Esophagus muscularis mucosa (tissue), 4 donors: ENCODE data around the gene CFAP54. TPM values are rescaled to one million over a fixed set of nuclear protein-coding genes. Genes with fewer than 3 reads are reported as not detected.

Experiments used
- DNase-seq: peaks from one replicate; pipeline ENCODE4 v3.0.0-alpha.2; 2017; ENCODE audit errors: extremely low spot score
- H3K27ac ChIP-seq, 4 donors: fragments of 200-600 bp; sonication (generic); replicated peaks in 1 of 4; 1 replicate in 3 of 4; 2 replicates in 1 of 4; pipeline ENCODE4 v1.5.1; 2016 to 2019; ENCODE audit warnings: mild to moderate bottlenecking in 1 of 4
- H3K27me3 ChIP-seq, 4 donors: fragments of 200-600 bp; sonication (generic); one replicate each; pipeline versions ENCODE4 v1.5.1 to v1.6.0; 2016 to 2019
- H3K36me3 ChIP-seq, 4 donors: fragments of 200-600 bp; sonication (generic); one replicate each; pipeline ENCODE4 v1.5.1; 2016 to 2019
- H3K4me1 ChIP-seq, 4 donors: fragments of 200-600 bp; sonication (generic); one replicate each; pipeline ENCODE4 v1.5.1; 2016 to 2019
- H3K4me3 ChIP-seq, 4 donors: fragments of 200-600 bp; sonication (generic); 1 replicate in 2 of 4; 2 replicates in 2 of 4; pipeline ENCODE4 v1.5.1; 2016 to 2019; ENCODE audit warnings: mild to moderate bottlenecking in 4 of 4, moderate library complexity in 1 of 4
- H3K9me3 ChIP-seq, 4 donors: fragments of 200-600 bp; sonication (generic); 1 replicate in 3 of 4; 2 replicates in 1 of 4; pipeline ENCODE4 v1.5.1; 2016 to 2019
- CTCF ChIP-seq, 3 experiments: fragments of 200-600 bp in 2 of 3; fragments of 450-650 bp in 1 of 3; sonication (generic) in 2 of 3; IDR thresholded peaks; one replicate each; pipeline ENCODE4 v1.5.1; 2017 to 2019; ENCODE audit warnings: antibody characterized with exemption in 3 of 3, mild to moderate bottlenecking in 2 of 3, moderate library complexity in 1 of 3
- EP300 ChIP-seq: sonication (generic); formaldehyde crosslinking; IDR thresholded peaks from one replicate; pipeline ENCODE4 v1.6.1; 2017; ENCODE audit warnings: antibody characterized with exemption
- POLR2A ChIP-seq: fragments of 450-650 bp; IDR thresholded peaks from one replicate; pipeline ENCODE4 v1.6.1; 2017; ENCODE audit warnings: antibody characterized with exemption, moderate library complexity, mild to moderate bottlenecking, low read depth
- POLR2AphosphoS5 ChIP-seq, 2 donors: sonication (generic); formaldehyde crosslinking; IDR thresholded peaks; one replicate each; pipeline ENCODE4 v1.6.1; 2017; ENCODE audit warnings: antibody characterized with exemption in 2 of 2
- WGBS: methylation state at CpG from one replicate; pipeline ENCODE4 v1.1.5; 2018; 5-methylcytosine and 5-hydroxymethylcytosine counted together
- intact Hi-C: fragments of 100-400 bp; cut with DNase I; formaldehyde crosslinking; loops from one replicate; pipeline ENCODE4 v1.15.1; 2023
- total RNA-seq, 4 donors: library from RNA; depleted of rRNA; stranded (reverse); fragments of >200 nt; gene quantifications; one replicate each; pipeline versions ENCODE4 v1.1.0 to v1.2.1, GENCODE V29; 2016

CFAP54 gene
- total RNA-seq, 4 donors from 2014 or later = 3.0 to 5.8 (median 4.3) TPM

- intact Hi-C loops = no loop called here
- 52% methylated on average over 1 of the region's 1 CpG for WGBS
- no peaks in the 10 kb centered on the region for H3K9me3 ChIP-seq
- no peaks in the 10 kb centered on the region for H3K27me3 ChIP-seq
- no peak for TF ChIP-seq EP300
- no peak for TF ChIP-seq POLR2AphosphoS5 (IDR thresholded peaks at IDR 0.05)
- no peak for TF ChIP-seq CTCF (IDR thresholded peaks at IDR 0.05)
- H3K4me3 ChIP-seq = no peak overlapping the region
- H3K4me1 ChIP-seq = no peaks in the 10 kb centered on the region
- DNase-seq = no peak
- H3K36me3 ChIP-seq = peaks cover 0 to 17% (median 6%) of the 10 kb centered on the region in 4 donors
- no peak overlapping the region for H3K27ac ChIP-seq
These were observed 36.7 kb downstream of the CFAP54 start for GRCh38 chr12:96526110-96526509.

GRCh38 chr12:96529912-96530311, 40.5 kb downstream of the CFAP54 start:
- no peak for DNase-seq
- H3K9me3 ChIP-seq = no peaks in the 10 kb centered on the region
- WGBS = 87% methylated on average over 7 of the region's 7 CpGs
- H3K27me3 ChIP-seq = no peaks in the 10 kb centered on the region
- peaks cover 0 to 4% (median 2%) of the 10 kb centered on the region in 4 donors for H3K36me3 ChIP-seq
- intact Hi-C loops = no loop called here
- no peaks in the 10 kb centered on the region for H3K4me1 ChIP-seq
- TF ChIP-seq POLR2A (no peak), POLR2AphosphoS5 (IDR thresholded peaks at IDR 0.05) (no peak), CTCF (IDR thresholded peaks at IDR 0.05) (no peak), EP300 (no peak)
- no peak overlapping the region for H3K4me3 ChIP-seq
- H3K27ac ChIP-seq = no peak overlapping the region

- Histone ChIP-seq H3K4me3 (no peak overlapping the region), H3K4me1 (no peaks in the 10 kb centered on the region), H3K27me3 (no peaks in the 10 kb centered on the region), H3K36me3 (peaks cover 0 to 7% (median 2%) of the 10 kb centered on the region in 4 donors), H3K9me3 (no peaks in the 10 kb centered on the region), H3K27ac (no peak overlapping the region)
- TF ChIP-seq POLR2AphosphoS5 (IDR thresholded peaks at IDR 0.05) = no peak
- no peak for TF ChIP-seq EP300
- DNase-seq = no peak
- intact Hi-C loops = no loop called here
- WGBS = 71% methylated on average over 4 of the region's 4 CpGs
These were observed 45.0 kb downstream of the CFAP54 start for GRCh38 chr12:96534339-96534738.

GRCh38 chr12:96548384-96548783, 59.0 kb downstream of the CFAP54 start:
- no peak overlapping the region for H3K27ac ChIP-seq
- no peaks in the 10 kb centered on the region for H3K4me1 ChIP-seq
- intact Hi-C loops = no loop called here
- WGBS = 36% methylated on average over 2 of the region's 2 CpGs
- no peak overlapping the region for H3K4me3 ChIP-seq
- TF ChIP-seq CTCF (IDR thresholded peaks at IDR 0.05) (no peak), POLR2AphosphoS5 (IDR thresholded peaks at IDR 0.05) (no peak), EP300 (no peak), POLR2A (no peak)
- DNase-seq = no peak
- no peaks in the 10 kb centered on the region for H3K27me3 ChIP-seq
- no peaks in the 10 kb centered on the region for H3K9me3 ChIP-seq
- H3K36me3 ChIP-seq = no peaks in the 10 kb centered on the region

- Histone ChIP-seq H3K9me3 (no peaks in the 10 kb centered on the region), H3K4me3 (no peak overlapping the region), H3K27me3 (no peaks in the 10 kb centered on the region), H3K4me1 (no peaks in the 10 kb centered on the region), H3K36me3 (no peaks in the 10 kb centered on the region), H3K27ac (no peak overlapping the region)
- WGBS = 60% methylated on average over 2 of the region's 2 CpGs
- DNase-seq = no peak
- intact Hi-C loops = no loop called here
- TF ChIP-seq POLR2AphosphoS5 (IDR thresholded peaks at IDR 0.05) = no peak
- TF ChIP-seq CTCF (IDR thresholded peaks at IDR 0.05) = no peak
- TF ChIP-seq POLR2A = no peak
- no peak for TF ChIP-seq EP300
These were observed 60.0 kb downstream of the CFAP54 start for GRCh38 chr12:96549341-96549740.
